GM18867 (cell line): Measurements from ENCODE around the gene BIN2.
"Not testable (repeated sequence)": the region's sequence is repeated elsewhere in the genome, so short reads cannot be mapped to it uniquely, and the experiment has no call there.

ENCODE experiments used
- ATAC-seq: cut with Tn5 transposase; IDR thresholded peaks from one replicate; pipeline ENCODE4 v1.9.1; 2021; ENCODE audit warnings: mild to moderate bottlenecking, moderate library complexity; ENCODE audit not compliant: unreplicated experiment

BIN2 gene

DNA sequence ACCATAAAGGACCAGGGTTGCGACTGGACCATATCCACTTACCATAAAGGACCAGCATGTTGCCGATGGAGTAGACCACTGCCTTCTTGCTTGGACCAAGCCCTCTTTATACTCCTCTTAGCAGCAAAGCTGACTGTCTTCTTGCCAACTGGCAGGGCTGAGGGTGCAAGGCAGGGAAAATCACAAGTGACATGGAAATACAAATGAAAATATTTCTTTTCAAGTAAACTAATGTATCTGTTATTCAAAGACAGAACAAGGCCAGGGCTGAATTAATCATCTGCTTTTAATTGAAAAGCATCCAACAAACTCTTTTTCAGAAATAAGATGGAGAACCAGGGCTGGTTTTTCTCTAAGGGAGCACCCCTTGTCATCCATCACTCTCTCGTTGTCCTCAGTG, 22.6 kb upstream of the BIN2 start, which contains the start of gene CELA1:
Gene CELA1 (minus strand): TSS at position 99 of the 400 bp plus-strand sequence. CDS start 41 bp downstream, at position 58.
- no peak for ATAC-seq

DNA sequence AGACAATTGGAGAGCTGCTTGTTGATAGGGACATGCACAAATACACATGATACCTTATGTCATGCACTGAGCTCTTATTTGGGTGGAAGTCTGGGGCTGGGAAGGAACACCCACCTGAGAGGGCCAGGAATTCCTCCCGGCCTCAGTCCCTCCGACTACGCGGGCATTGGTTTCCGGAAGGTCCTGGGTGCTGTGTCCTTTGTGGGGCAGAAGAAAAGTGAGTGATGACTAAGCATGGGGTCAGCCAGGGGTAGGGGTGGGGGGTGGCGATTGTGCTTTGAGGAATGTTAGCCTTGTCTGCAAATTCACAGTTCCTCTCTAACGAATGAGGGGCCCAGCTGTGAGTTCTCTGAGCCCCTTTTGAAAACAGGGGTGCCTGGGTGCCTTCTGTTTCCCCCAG, 21.7 kb upstream of the BIN2 start:
- no peak for ATAC-seq

DNA sequence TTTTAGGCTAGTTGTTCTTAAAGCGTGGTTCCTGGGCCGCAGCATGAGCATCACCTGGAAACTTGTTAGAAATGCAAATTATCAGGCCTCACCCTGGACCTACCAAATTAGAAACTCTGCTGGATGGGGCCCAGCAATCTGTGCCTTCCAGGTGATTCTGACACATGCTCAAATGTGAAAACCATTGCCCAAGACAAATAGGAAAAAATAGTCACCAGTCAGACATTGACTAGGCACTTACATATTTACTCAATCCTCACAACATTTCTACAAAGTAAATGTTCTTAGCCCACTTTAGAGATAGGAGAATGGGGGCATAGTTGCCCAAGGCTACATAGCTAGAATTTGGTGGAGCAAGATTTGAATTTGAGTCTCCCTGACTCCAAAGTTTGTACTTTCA, 19.2 kb upstream of the BIN2 start:
- no peak for ATAC-seq

DNA sequence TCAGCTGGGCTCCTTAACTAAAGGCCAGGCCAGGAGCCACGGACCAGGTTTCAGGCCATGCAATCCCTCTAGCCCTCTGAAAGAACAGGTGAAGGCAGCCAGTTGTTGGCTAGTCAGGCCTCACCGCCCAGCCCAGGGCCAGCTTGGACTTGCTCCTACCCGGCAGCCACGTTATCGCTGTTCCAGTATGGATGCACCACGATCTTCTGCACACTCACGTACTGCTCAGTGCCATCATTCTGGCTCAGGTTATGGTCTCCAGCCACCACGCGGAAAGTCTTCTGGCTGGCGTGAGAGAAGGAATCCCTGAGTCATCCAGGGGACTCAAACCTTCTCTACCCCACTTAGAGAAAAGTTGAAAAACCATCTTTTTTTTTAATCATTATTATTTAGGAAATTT, 18.4 kb upstream of the BIN2 start:
- no peak for ATAC-seq

DNA sequence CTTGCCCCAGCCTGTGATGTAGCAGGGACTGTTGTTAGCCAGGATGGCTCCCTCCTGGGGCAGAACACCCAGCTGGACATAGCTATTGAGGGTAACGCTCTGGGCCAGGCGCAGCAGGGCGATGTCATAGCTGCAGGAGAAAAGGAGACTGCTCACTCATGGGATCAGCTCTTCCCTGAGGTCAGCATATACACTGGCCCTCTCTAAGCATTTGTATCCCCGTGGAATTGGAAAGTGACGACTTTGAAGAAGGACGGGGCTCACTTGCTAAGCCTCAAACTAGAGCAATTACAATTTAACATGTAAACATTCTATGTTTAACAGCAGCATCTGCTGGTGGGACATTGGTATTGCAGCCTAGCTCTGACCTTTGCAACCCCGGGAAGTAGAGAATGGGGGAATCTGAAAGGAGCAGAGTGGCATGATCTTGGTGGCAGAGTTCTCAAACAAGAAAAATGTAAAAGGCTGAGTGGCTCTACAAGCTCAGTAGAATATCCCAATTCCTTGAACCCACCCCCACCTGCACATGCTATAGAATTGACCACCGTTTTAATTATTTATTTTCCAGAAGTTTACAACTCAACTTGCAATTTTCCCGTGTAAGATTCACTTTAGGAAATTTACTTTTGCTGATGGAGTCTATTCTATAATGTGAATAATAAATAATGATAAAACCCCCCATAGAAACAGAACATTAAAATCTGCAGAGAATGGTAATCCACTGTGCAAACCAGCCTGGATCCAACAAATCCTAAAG, 17.5 kb upstream of the BIN2 start:
- ATAC-seq = no peak

DNA sequence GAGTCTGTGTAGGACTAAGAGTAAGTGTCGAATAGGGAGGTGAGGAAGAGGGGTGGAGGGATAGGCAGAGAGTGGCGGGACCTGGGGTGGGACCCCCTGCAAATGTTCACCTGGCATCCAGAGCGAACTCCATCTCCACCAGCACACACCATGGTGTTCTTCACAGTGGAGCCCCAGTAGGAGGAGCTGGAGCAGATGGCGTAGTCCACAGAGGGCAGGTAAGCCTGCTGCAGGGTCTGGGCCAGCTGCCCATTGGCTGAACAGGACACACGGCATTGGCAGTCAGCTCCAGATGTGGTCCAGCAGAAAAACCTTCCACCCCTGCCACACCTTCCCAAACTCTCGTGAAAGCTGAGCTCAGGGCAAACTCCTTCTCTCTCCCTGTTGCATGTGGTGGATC, 15.8 kb upstream of the BIN2 start:
- no peak for ATAC-seq

DNA sequence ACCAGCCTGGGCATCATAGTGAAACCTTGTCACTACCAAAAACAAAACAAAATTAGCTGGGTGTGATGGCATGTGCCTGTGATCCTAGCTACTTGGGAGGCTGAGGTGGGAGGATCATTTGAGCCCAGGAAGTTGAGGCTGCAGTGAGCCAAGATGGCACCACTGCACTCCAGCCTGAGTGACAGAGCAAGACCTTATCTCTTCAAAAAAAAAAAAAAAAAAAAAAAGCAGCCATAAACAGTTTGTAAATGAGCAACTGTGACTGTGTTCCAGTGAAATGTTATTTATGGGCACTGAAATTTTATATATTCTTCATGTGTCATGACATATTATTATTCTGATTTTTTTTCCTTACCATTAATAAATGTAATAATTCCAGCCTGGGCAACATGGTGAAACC, 13.4 kb upstream of the BIN2 start:
- ATAC-seq = not testable (repeated sequence)

DNA sequence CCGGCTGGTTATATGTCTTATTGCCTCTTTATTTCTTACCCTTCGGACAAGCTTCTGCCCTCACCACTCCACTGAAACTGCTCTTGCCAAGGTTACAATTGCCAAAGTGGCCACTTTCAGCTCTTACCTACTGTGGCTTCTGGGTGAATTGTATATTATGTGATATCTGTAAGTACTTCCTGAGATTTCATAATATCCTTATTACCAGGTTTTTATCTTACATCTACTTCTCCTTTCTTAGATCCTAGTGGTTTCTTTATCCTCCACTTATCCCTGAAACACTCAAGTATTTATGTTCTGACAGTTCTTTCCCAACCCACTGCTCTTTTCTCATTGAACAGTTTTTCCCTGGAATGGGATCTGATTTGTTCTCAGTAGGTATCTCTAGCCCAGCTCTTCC, 12.0 kb upstream of the BIN2 start:
- no peak for ATAC-seq

DNA sequence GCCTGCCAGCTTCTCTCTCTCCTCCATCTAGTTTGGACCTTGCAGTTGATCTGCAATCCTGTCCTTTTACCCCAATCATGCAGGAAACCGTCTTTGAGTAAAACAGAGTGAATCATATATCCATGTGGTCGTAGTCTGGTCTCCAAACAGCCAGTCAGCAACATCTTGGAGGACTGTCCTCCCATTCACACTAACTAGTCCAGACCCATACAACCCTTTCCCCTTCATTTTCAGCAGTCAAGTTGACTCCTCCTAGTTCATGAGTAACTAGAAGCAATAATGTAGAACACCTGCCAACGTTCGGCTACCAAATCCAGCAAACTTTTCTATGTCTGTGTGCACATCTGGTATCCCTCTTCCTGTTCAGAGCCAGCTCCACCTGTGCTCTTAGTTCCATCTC, 10.8 kb upstream of the BIN2 start:
- no peak for ATAC-seq

DNA sequence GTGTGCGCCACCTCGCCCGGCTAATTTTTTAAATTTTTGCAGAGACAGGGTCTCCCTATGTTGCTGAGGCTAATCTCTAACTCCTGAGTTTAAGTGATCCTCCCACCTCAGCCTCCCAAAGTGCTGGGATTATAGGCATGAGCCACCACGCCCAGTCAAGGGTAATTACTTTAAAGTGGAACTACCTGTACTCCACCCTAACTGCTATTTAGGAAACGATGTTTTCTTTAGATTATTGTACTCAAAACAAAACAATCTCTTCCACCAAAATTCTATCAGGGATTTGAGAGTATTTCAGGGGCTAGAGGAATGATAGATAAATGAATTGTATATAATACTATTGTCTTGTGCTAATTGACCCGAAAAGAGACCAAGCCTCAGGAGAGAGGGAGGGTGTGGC, 9.6 kb upstream of the BIN2 start:
- ATAC-seq = no peak

DNA sequence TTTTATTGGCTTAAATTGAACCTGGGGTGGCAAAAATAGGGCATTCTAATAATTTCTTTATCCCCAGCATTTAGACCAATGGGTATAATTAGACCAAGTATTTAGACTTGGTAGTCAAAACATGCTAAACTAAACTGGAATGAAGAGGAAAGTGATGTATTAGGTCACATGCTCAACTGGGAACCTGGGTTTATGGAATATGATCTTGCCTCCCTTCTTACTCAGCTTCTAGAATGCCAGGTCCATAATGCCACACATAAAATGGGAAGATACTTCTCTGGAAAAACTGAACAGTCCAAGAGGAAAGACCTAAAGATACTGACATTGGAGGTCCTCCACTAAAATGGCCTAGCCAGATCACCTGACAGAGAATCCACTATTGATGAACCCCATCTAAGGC, 6.2 kb upstream of the BIN2 start:
- no peak for ATAC-seq

DNA sequence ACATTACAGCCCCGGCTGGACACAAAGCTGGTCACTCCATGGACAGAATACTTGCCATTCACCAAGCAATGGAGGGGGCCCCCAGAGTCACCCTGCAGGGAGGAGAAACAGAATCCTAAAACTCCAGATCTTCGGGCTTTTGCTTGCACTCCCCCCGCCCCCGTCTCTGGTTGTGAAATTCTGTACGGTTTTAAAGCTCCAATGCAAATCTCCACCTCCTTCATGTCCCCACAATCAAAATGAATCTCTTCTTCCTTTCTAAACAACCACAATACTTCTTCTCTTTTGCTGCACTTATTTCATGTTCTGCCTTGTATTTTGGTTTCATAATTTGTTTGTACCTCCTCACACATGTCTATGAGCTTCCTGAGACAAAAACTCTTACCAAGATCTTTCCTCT, 5.8 kb upstream of the BIN2 start:
- no peak for ATAC-seq

DNA sequence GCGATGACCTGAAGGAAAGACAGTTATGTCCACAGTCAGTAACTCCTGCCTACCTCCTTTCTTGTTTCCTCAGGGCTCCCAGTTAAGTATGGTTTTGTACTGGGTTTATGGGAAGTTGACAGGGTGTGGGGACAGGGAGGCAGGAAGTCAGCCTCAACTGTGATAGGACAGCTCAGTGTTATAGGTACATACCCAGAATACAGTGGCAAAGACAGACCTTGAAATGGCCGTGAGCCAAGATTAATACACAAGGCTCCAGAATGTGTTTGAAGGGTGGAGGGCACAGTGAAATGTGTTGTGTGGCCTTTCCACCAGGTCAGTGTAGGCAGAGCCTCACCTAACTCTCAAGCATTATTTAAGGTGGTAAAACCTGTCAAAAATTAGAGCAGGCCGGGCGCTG, 4.6 kb upstream of the BIN2 start:
- ATAC-seq = no peak

DNA sequence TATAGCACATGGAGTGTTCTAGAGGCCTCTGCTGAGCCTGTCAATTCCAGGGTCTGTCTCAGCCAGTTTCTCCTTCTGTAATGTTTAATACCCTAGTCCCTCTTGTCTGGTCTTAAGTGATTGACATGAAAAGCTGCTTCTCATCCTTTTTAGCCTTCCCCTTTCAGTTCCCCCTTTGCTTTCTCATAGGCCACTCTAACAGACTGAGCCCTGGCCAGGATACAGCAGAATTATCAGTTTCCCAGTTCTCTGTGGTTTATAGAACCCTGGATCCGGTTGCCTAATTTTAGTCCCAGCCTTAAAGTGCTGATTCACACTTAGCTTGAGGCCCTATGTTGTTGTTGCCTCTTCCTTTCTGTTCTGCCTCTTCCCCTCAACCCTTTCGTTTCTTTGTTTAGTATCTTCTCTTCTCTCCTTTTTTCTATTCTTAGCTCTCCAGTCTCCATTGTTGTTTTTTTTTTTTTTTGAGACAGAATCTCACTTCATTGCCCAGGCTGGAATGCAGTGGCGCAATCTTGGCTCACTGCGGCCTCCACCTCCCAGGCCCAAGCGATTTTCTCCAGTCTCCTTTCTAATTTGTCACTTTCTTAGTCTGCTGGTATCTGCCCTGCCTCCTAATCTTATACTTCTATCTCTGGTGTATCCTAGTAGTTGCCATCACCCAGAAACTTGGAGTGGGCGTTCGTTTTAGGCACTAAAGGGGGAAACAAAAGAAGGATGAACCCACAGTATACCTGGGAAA, 2.9 kb upstream of the BIN2 start:
- no peak for ATAC-seq

DNA sequence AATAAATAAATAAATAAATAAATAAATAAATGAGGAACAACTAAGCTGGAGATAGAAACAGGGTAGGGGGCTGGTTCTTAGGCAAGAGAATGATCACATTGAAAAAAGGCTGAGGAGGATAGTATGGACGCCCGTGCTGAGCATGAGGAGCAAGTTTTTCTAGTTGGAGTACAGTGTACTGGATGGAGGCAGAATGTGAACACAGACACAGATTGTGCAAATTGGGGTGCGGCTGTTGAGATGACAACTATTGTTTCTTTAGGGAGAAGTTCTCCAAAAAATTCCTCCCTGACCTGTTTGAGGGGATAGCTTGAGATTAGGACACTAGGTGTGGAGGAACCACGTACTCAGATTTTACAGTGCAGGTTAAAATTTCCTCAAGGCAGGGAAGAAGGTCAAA, 979 bp upstream of the BIN2 start:
- ATAC-seq = no peak

DNA sequence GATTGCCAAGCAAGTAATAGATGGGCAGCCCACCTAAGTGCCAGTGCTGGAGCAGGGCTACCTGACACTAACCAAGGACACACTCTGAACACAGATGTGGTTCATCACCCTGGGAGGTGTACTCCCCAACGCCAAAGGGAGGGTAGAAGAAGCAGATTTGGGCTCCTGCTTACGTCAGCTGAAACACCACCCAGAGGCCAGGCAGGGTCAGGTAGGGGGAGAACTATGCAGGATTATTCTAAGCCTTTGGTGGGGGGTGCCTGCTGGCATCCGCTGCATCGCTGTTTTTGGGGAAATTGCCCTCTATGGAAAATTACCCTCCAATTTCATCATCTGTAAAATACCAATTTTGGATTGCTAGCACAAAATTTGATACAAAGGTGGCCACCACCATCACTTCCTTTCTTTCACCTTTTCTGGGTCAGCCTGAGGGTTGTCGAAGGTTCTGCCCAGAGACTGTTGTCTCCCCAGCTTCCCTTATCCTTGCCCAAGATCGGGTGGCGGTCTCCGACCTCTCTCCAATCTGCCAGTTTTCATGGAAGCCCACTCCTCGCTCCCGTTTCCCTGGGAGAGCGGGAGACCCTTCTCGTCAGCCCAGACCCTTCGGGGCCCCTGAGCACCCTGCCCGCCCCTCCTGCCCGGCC, 535 bp downstream of the BIN2 start:
- no peak for ATAC-seq

DNA sequence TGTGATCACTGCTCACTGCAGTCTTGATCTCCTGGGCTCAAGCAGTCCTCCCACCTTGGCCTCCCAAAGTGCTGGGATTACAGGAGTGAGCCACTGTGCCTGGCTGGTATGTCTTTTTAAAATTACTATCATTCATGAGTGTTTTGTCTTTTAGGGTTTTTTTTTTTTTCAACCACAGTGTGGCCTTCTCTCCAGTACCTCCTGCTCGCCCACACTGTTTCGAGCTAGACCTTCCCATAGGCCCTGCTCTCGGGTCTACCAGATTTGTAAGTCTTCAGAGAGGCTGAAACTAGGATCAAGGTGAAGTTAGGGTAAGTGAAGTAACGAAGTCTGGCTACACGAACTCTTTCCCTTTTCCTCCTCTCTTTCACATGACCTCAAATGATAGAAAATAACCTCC, 1.5 kb downstream of the BIN2 start:
- ATAC-seq = no peak

DNA sequence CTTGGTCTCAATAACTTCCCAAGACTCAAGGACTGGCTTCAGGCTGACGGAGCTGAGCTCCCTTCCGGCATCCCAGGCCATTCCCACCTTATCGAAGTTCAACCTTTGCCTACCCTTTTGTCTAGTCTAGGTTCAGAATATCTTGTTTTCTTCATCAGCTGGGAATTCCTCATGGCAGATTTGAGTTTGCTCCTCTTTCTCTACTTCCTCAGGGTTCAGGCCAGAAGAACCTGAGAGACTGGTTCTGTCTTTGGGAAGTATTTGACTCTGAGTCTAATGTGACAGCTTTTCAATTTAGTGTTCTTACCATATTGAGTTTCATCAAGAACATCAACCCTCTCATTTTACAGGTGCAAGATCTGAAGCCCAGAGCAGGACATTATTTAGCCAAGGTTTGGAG, 2.1 kb downstream of the BIN2 start:
- no peak for ATAC-seq

DNA sequence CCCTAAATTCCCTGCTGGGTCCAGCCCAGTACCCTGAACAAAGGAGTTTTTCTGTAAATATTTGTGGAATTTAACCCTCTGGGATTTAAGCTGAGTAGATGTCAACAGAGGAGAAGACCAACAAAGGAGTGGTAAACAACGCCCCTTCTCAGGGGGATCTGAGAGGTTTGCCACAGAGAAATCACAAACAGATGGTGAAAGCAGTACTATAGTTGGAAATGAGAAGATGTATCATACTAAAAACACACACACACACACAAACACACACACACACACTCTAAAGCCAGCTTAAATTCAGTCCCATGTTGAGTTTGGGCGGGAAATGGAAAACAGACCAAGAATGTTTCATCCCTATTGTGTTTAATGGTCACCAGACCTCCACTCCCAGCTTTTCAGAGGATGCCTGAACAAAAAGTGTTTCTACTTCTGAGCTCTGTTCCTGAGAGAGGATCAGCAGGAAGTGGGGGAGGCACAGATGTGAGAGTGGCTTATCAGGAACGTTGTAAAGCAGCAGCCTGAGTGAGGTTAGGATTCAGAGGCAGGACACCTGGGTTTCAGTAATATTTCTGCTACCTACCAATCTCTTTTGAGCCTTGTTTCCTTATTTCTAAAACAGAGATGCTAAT, 3.2 kb downstream of the BIN2 start:
- no peak for ATAC-seq

DNA sequence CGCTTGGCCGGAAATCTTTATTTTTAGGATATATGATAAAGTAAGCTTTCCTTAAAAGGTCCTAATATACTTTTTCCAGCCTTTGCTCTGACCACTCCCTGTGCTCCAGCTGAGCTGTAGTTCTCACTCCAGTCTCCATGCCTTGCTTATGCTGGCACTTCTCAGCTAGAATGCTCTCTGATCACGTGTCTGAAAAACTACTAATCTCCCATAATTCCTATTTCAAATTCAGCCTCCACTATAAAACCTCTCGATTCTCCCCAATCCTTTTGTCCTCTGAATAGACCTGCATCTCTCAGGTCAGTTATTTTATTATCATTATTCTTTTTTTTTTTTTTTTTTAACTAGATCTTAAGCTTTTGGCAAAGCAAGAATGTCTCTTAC, 3.7 kb downstream of the BIN2 start:
- ATAC-seq = no peak

DNA sequence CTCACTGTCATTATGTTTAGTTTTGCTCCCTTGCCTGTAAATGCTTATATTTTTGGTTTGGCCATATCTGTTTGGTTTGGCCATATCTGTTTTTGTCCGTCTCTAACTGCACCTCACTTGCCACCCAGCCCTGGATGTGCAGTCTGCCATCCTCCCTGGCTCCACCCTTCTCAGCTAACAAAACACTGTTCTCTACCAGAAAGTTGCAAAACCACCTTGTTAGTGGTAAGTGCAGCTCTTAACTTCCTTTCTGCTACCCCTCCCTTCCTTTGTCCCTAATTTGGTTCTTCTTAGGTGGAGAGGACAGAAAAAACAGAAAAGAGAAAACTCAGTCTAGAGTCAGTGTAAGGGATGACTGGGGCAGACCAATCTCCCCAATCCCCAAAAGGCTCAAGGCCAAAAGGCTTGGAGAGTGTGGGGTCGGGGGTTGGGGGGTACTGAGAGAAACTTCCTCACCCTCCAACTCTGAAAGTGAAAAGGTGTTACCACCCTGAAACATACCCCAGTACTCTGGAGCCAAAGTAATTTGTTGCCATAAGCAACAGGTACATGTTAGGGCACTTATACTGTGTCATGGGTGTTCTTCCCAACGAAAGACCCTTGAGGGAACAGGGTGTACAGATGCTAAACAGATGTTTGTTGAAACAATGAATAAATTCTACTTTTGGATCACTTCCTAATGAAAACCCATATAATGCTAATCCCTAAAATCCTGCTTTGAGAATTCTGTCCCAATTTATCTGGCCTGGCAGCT, 5.0 kb downstream of the BIN2 start:
- ATAC-seq = peak; percentile 62
